ENCODE results near the gene IPO13.

DNA sequence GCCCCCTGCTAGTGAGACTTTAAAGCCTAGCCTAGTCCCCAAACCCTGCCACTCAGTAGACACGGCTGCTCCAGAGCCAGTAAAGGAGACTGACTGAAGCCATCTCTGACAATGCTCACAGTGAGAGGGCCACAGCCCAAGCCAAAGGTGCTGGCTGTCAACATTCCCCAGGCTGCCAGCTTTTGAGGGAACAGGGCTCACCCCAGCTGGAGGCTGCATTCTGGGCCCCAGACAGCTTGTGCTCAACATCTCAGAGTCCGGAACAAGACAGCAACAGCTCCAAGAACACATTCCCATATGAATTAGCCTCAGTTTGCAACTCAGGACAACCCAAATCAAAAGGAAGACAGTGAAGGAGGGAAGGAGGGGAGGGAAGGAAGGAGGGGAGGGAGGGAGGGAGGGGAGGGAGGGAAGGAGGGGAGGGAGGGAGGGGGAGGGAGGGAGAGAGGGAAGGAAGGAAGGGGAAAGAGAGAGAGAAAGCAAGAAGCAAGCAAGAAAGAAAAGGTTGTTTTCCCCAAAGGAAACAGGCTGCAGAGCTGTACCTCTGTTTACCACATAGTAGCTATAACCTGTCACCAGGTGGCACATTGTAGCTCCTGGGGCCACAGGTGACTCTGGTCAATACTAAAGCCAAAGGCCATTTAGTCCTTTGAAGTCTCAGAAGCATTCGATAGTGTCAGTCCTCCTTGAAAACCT lies 7.7 kb upstream of the IPO13 start:
- TF ChIP-seq, protein P1, sequence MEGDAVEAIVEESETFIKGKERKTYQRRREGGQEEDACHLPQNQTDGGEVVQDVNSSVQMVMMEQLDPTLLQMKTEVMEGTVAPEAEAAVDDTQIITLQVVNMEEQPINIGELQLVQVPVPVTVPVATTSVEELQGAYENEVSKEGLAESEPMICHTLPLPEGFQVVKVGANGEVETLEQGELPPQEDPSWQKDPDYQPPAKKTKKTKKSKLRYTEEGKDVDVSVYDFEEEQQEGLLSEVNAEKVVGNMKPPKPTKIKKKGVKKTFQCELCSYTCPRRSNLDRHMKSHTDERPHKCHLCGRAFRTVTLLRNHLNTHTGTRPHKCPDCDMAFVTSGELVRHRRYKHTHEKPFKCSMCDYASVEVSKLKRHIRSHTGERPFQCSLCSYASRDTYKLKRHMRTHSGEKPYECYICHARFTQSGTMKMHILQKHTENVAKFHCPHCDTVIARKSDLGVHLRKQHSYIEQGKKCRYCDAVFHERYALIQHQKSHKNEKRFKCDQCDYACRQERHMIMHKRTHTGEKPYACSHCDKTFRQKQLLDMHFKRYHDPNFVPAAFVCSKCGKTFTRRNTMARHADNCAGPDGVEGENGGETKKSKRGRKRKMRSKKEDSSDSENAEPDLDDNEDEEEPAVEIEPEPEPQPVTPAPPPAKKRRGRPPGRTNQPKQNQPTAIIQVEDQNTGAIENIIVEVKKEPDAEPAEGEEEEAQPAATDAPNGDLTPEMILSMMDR (IDR thresholded peaks at IDR 0.05) = no peak
- no peak for TF ChIP-seq POLR2A (IDR thresholded peaks at IDR 0.05)

Data from transverse colon (tissue), 3 donors.